ENCODE measurements around the gene FGF14. TPM values are rescaled to one million over a fixed set of nuclear protein-coding genes. Genes with fewer than 3 reads are reported as not detected.

FGF14 gene
- polyA plus RNA-seq, 2 donors: 0.04 to 0.29 TPM

- Histone ChIP-seq H3K4me3 (ENCODE audit: low read depth in 1 of 2, low read length in 2 of 2) (no peak overlapping the region), H3K36me3 (ENCODE audit: control insufficient read depth in 2 of 2, insufficient read depth in 2 of 2, low read length in 1 of 2) (no peaks in the 10 kb centered on the region), H3K27ac (ENCODE audit: low read depth in 2 of 2, low read length in 1 of 2) (no peak overlapping the region), H3K27me3 (ENCODE audit: control insufficient read depth in 1 of 2, insufficient read depth in 2 of 2, low read length in 2 of 2) (no peaks in the 10 kb centered on the region), H3K4me1 (ENCODE audit: control insufficient read depth in 2 of 2, insufficient read depth in 2 of 2, low read length in 1 of 2) (peaks cover 0 to 1% of the 10 kb centered on the region in 2 donors), H3K9me3 (ENCODE audit: control insufficient read depth in 2 of 2, insufficient read depth in 1 of 2, low read depth in 1 of 2, low read length in 1 of 2) (no peaks in the 10 kb centered on the region)
Measured at GRCh38 chr13:102374233-102374632, 27.6 kb downstream of the FGF14 start.

GRCh38 chr13:102373221-102373620 is 28.6 kb downstream of the FGF14 start:
- no peak overlapping the region for H3K27ac ChIP-seq (ENCODE audit: low read depth in 2 of 2, low read length in 1 of 2)
- peaks cover 0 to 5% of the 10 kb centered on the region in 2 donors for H3K4me1 ChIP-seq (ENCODE audit: control insufficient read depth in 2 of 2, insufficient read depth in 2 of 2, low read length in 1 of 2)
- no peaks in the 10 kb centered on the region for H3K27me3 ChIP-seq (ENCODE audit: control insufficient read depth in 1 of 2, insufficient read depth in 2 of 2, low read length in 2 of 2)

GRCh38 chr13:102369302-102369701 is 32.5 kb downstream of the FGF14 start:
- Histone ChIP-seq H3K27me3 (ENCODE audit: control insufficient read depth in 1 of 2, insufficient read depth in 2 of 2, low read length in 2 of 2) (no peaks in the 10 kb centered on the region), H3K9me3 (ENCODE audit: control insufficient read depth in 2 of 2, insufficient read depth in 1 of 2, low read depth in 1 of 2, low read length in 1 of 2) (no peaks in the 10 kb centered on the region), H3K36me3 (ENCODE audit: control insufficient read depth in 2 of 2, insufficient read depth in 2 of 2, low read length in 1 of 2) (no peaks in the 10 kb centered on the region), H3K4me3 (ENCODE audit: low read depth in 1 of 2, low read length in 2 of 2) (no peak overlapping the region), H3K27ac (ENCODE audit: low read depth in 2 of 2, low read length in 1 of 2) (no peak overlapping the region), H3K4me1 (ENCODE audit: control insufficient read depth in 2 of 2, insufficient read depth in 2 of 2, low read length in 1 of 2) (peaks cover 0 to 5% of the 10 kb centered on the region in 2 donors)
- WGBS, 2 donors: 70 to 75% methylated on average over 2 of the region's 2 CpGs

More at GRCh38 chr13:102373221-102373620, 28.6 kb downstream of the FGF14 start:
- H3K36me3 ChIP-seq (ENCODE audit: control insufficient read depth in 2 of 2, insufficient read depth in 2 of 2, low read length in 1 of 2): no peaks in the 10 kb centered on the region
- H3K9me3 ChIP-seq (ENCODE audit: control insufficient read depth in 2 of 2, insufficient read depth in 1 of 2, low read depth in 1 of 2, low read length in 1 of 2): no peaks in the 10 kb centered on the region
- H3K4me3 ChIP-seq (ENCODE audit: low read depth in 1 of 2, low read length in 2 of 2): no peak overlapping the region

- H3K36me3 ChIP-seq (ENCODE audit: control insufficient read depth in 2 of 2, insufficient read depth in 2 of 2, low read length in 1 of 2): no peaks in the 10 kb centered on the region
- peaks cover 0 to 5% of the 10 kb centered on the region in 2 donors for H3K4me1 ChIP-seq (ENCODE audit: control insufficient read depth in 2 of 2, insufficient read depth in 2 of 2, low read length in 1 of 2)
- no peak overlapping the region for H3K27ac ChIP-seq (ENCODE audit: low read depth in 2 of 2, low read length in 1 of 2)
- no peak overlapping the region for H3K4me3 ChIP-seq (ENCODE audit: low read depth in 1 of 2, low read length in 2 of 2)
- H3K27me3 ChIP-seq (ENCODE audit: control insufficient read depth in 1 of 2, insufficient read depth in 2 of 2, low read length in 2 of 2): no peaks in the 10 kb centered on the region
- H3K9me3 ChIP-seq (ENCODE audit: control insufficient read depth in 2 of 2, insufficient read depth in 1 of 2, low read depth in 1 of 2, low read length in 1 of 2): no peaks in the 10 kb centered on the region
- WGBS, 2 donors: 90% methylated on average over 14 of the region's 14 CpGs
Measured at GRCh38 chr13:102367836-102368235, 34.0 kb downstream of the FGF14 start.

GRCh38 chr13:102361113-102361512 is 40.7 kb downstream of the FGF14 start:
- Histone ChIP-seq H3K27me3 (ENCODE audit: control insufficient read depth in 1 of 2, insufficient read depth in 2 of 2, low read length in 2 of 2) (no peaks in the 10 kb centered on the region), H3K36me3 (ENCODE audit: control insufficient read depth in 2 of 2, insufficient read depth in 2 of 2, low read length in 1 of 2) (no peaks in the 10 kb centered on the region), H3K9me3 (ENCODE audit: control insufficient read depth in 2 of 2, insufficient read depth in 1 of 2, low read depth in 1 of 2, low read length in 1 of 2) (no peaks in the 10 kb centered on the region), H3K4me1 (ENCODE audit: control insufficient read depth in 2 of 2, insufficient read depth in 2 of 2, low read length in 1 of 2) (no peaks in the 10 kb centered on the region), H3K4me3 (ENCODE audit: low read depth in 1 of 2, low read length in 2 of 2) (no peak overlapping the region), H3K27ac (ENCODE audit: low read depth in 2 of 2, low read length in 1 of 2) (no peak overlapping the region)
- WGBS, 2 donors: 91 to 92% methylated on average over 2 of the region's 2 CpGs

- no peak overlapping the region for H3K4me3 ChIP-seq (ENCODE audit: low read depth in 1 of 2, low read length in 2 of 2)
- no peaks in the 10 kb centered on the region for H3K27me3 ChIP-seq (ENCODE audit: control insufficient read depth in 1 of 2, insufficient read depth in 2 of 2, low read length in 2 of 2)
- no peak overlapping the region for H3K27ac ChIP-seq (ENCODE audit: low read depth in 2 of 2, low read length in 1 of 2)
- no peaks in the 10 kb centered on the region for H3K4me1 ChIP-seq (ENCODE audit: control insufficient read depth in 2 of 2, insufficient read depth in 2 of 2, low read length in 1 of 2)
- no peaks in the 10 kb centered on the region for H3K9me3 ChIP-seq (ENCODE audit: control insufficient read depth in 2 of 2, insufficient read depth in 1 of 2, low read depth in 1 of 2, low read length in 1 of 2)
- WGBS, 2 donors: 93 to 97% methylated on average over 2 of the region's 2 CpGs
- no peaks in the 10 kb centered on the region for H3K36me3 ChIP-seq (ENCODE audit: control insufficient read depth in 2 of 2, insufficient read depth in 2 of 2, low read length in 1 of 2)
Measured at GRCh38 chr13:102359264-102359663, 42.6 kb downstream of the FGF14 start.

GRCh38 chr13:102355251-102355650 is 46.6 kb downstream of the FGF14 start:
- no peak overlapping the region for H3K4me3 ChIP-seq (ENCODE audit: low read depth in 1 of 2, low read length in 2 of 2)
- H3K4me1 ChIP-seq (ENCODE audit: control insufficient read depth in 2 of 2, insufficient read depth in 2 of 2, low read length in 1 of 2): no peaks in the 10 kb centered on the region
- H3K27ac ChIP-seq (ENCODE audit: low read depth in 2 of 2, low read length in 1 of 2): no peak overlapping the region
- H3K9me3 ChIP-seq (ENCODE audit: control insufficient read depth in 2 of 2, insufficient read depth in 1 of 2, low read depth in 1 of 2, low read length in 1 of 2): no peaks in the 10 kb centered on the region
- WGBS, 2 donors: 81 to 82% methylated on average over 3 of the region's 3 CpGs
- no peaks in the 10 kb centered on the region for H3K27me3 ChIP-seq (ENCODE audit: control insufficient read depth in 1 of 2, insufficient read depth in 2 of 2, low read length in 2 of 2)
- no peaks in the 10 kb centered on the region for H3K36me3 ChIP-seq (ENCODE audit: control insufficient read depth in 2 of 2, insufficient read depth in 2 of 2, low read length in 1 of 2)

- no peaks in the 10 kb centered on the region for H3K27me3 ChIP-seq (ENCODE audit: control insufficient read depth in 1 of 2, insufficient read depth in 2 of 2, low read length in 2 of 2)
- WGBS, 2 donors: 69 to 78% methylated on average over 1 of the region's 1 CpG
- H3K4me3 ChIP-seq (ENCODE audit: low read depth in 1 of 2, low read length in 2 of 2): no peak overlapping the region
- no peaks in the 10 kb centered on the region for H3K9me3 ChIP-seq (ENCODE audit: control insufficient read depth in 2 of 2, insufficient read depth in 1 of 2, low read depth in 1 of 2, low read length in 1 of 2)
- H3K4me1 ChIP-seq (ENCODE audit: control insufficient read depth in 2 of 2, insufficient read depth in 2 of 2, low read length in 1 of 2): no peaks in the 10 kb centered on the region
- H3K27ac ChIP-seq (ENCODE audit: low read depth in 2 of 2, low read length in 1 of 2): no peak overlapping the region
- H3K36me3 ChIP-seq (ENCODE audit: control insufficient read depth in 2 of 2, insufficient read depth in 2 of 2, low read length in 1 of 2): no peaks in the 10 kb centered on the region
Measured at GRCh38 chr13:102354011-102354410, 47.8 kb downstream of the FGF14 start.

GRCh38 chr13:102351521-102351920 is 50.3 kb downstream of the FGF14 start:
- WGBS, 2 donors: 82% methylated on average over 5 of the region's 5 CpGs
- no peaks in the 10 kb centered on the region for H3K27me3 ChIP-seq (ENCODE audit: control insufficient read depth in 1 of 2, insufficient read depth in 2 of 2, low read length in 2 of 2)
- no peak overlapping the region for H3K4me3 ChIP-seq (ENCODE audit: low read depth in 1 of 2, low read length in 2 of 2)
- no peaks in the 10 kb centered on the region for H3K36me3 ChIP-seq (ENCODE audit: control insufficient read depth in 2 of 2, insufficient read depth in 2 of 2, low read length in 1 of 2)
- H3K27ac ChIP-seq (ENCODE audit: low read depth in 2 of 2, low read length in 1 of 2): no peak overlapping the region
- no peaks in the 10 kb centered on the region for H3K4me1 ChIP-seq (ENCODE audit: control insufficient read depth in 2 of 2, insufficient read depth in 2 of 2, low read length in 1 of 2)
- no peaks in the 10 kb centered on the region for H3K9me3 ChIP-seq (ENCODE audit: control insufficient read depth in 2 of 2, insufficient read depth in 1 of 2, low read depth in 1 of 2, low read length in 1 of 2)

- H3K4me3 ChIP-seq (ENCODE audit: low read depth in 1 of 2, low read length in 2 of 2): no peak overlapping the region
- no peak overlapping the region for H3K27ac ChIP-seq (ENCODE audit: low read depth in 2 of 2, low read length in 1 of 2)
- no peaks in the 10 kb centered on the region for H3K4me1 ChIP-seq (ENCODE audit: control insufficient read depth in 2 of 2, insufficient read depth in 2 of 2, low read length in 1 of 2)
- H3K9me3 ChIP-seq (ENCODE audit: control insufficient read depth in 2 of 2, insufficient read depth in 1 of 2, low read depth in 1 of 2, low read length in 1 of 2): no peaks in the 10 kb centered on the region
- H3K27me3 ChIP-seq (ENCODE audit: control insufficient read depth in 1 of 2, insufficient read depth in 2 of 2, low read length in 2 of 2): no peaks in the 10 kb centered on the region
- 79 to 84% methylated on average over 7 of the region's 7 CpGs for WGBS, 2 donors
- no peaks in the 10 kb centered on the region for H3K36me3 ChIP-seq (ENCODE audit: control insufficient read depth in 2 of 2, insufficient read depth in 2 of 2, low read length in 1 of 2)
Measured at GRCh38 chr13:102347490-102347889, 54.4 kb downstream of the FGF14 start.
